B cell (primary cell): Measurements from ENCODE around the gene MS4A1. TPM values are rescaled to one million over a fixed set of nuclear protein-coding genes. Genes with fewer than 3 reads are reported as not detected.
"Not testable (repeated sequence)": the region's sequence is repeated elsewhere in the genome, so short reads cannot be mapped to it uniquely, and the experiment has no call there.

Experiments used
- ATAC-seq: fragments of 200-7000 bp; cut with Tn5 transposase; one replicate; pipeline ENCODE4 v1.10.0; 2021; ENCODE audit warnings: low read depth, mild to moderate bottlenecking, moderate number of reproducible peaks, moderate library complexity
- CTCF ChIA-PET: fragments of 350-600 bp; sonication (Branson Sonifier 250); formaldehyde crosslinking; loops from one replicate; lab custom pipeline; 2021; ENCODE audit warnings: antibody characterized with exemption, inconsistent platforms; lab: Charles Lee
- POLR2A ChIA-PET: fragments of 350-600 bp; sonication (Branson Sonifier 250); formaldehyde crosslinking; loops from one replicate; lab custom pipeline; 2021; ENCODE audit warnings: antibody characterized with exemption; lab: Charles Lee
- DNase-seq: peaks from one replicate; pipeline ENCODE4 v3.0.0; 2013
- H2AFZ ChIP-seq: 2 replicates; pipeline ENCODE4 v1.6.1; 2012; ENCODE audit warnings: mild to moderate bottlenecking, low read depth, low read length; ENCODE audit not compliant: insufficient read depth, poor library complexity, severe bottlenecking
- H3K27ac ChIP-seq, 2 donors: 1 replicate in 1 of 2; 2 replicates in 1 of 2; pipeline ENCODE4 v1.5.1; 2012 to 2013; ENCODE audit warnings: low read length in 2 of 2, mild to moderate bottlenecking in 2 of 2, moderate library complexity in 1 of 2
- H3K27me3 ChIP-seq, 4 experiments: fragments of 200-600 bp in 1 of 4; sonication (generic) in 1 of 4; replicated peaks in 1 of 4; 1 replicate in 2 of 4; 2 replicates in 2 of 4; pipeline versions ENCODE4 v1.6.1 to v1.7.0; 2013 to 2016; ENCODE audit warnings: low read length in 3 of 4, mild to moderate bottlenecking in 2 of 4, mixed read lengths in 1 of 4, moderate library complexity in 1 of 4; ENCODE audit not compliant: insufficient read depth in 4 of 4, control insufficient read depth in 3 of 4; ENCODE audit errors: control extremely low read depth in 1 of 4
- H3K36me3 ChIP-seq, 2 experiments: replicated peaks in 1 of 2; 1 replicate in 1 of 2; 2 replicates in 1 of 2; pipeline versions ENCODE4 v1.6.1 to v1.7.1; 2013; ENCODE audit warnings: low read length in 1 of 2; ENCODE audit not compliant: insufficient read depth in 2 of 2, control insufficient read depth in 1 of 2; ENCODE audit errors: control extremely low read depth in 1 of 2, extremely low read depth in 1 of 2
- H3K4me1 ChIP-seq, 2 donors: fragments of 200-600 bp in 1 of 2; sonication (generic) in 1 of 2; 1 replicate in 1 of 2; 2 replicates in 1 of 2; pipeline versions ENCODE4 v1.5.1 to v1.6.1; 2013 to 2017; ENCODE audit warnings: low read length in 2 of 2; ENCODE audit not compliant: control insufficient read depth in 2 of 2, insufficient read depth in 2 of 2
- H3K4me2 ChIP-seq: replicated peaks from 2 replicates; pipeline ENCODE3; 2012; ENCODE audit warnings: mild to moderate bottlenecking, low read depth, low read length; ENCODE audit not compliant: poor library complexity, severe bottlenecking
- H3K4me3 ChIP-seq, 5 experiments: fragments of 200-600 bp in 1 of 5; sonication (generic) in 1 of 5; 1 replicate in 3 of 5; 2 replicates in 2 of 5; pipeline versions ENCODE4 v1.5.1 to v1.7.0; 2011 to 2016; ENCODE audit warnings: low read length in 4 of 5, mild to moderate bottlenecking in 4 of 5, low read depth in 2 of 5, control low read depth in 1 of 5, moderate library complexity in 1 of 5; ENCODE audit not compliant: insufficient read depth in 1 of 5; ENCODE audit errors: control extremely low read depth in 1 of 5, extremely low read depth in 1 of 5
- H3K79me2 ChIP-seq: fragments of 200-600 bp; sonication (generic); one replicate; pipeline ENCODE4 v1.6.0; 2016; ENCODE audit warnings: low read length; ENCODE audit not compliant: control insufficient read depth, insufficient read depth
- H3K9ac ChIP-seq: fragments of 200-600 bp; sonication (generic); 2 replicates; pipeline ENCODE4 v1.6.1; 2017; ENCODE audit warnings: mild to moderate bottlenecking, low read length, moderate library complexity
- H3K9me3 ChIP-seq, 3 donors: one replicate each; pipeline versions ENCODE4 v1.6.1 to v1.7.1; 2013; ENCODE audit warnings: low read length in 2 of 3; ENCODE audit not compliant: control insufficient read depth in 2 of 3, insufficient read depth in 1 of 3; ENCODE audit errors: control extremely low read depth in 1 of 3
- H4K20me1 ChIP-seq: 2 replicates; pipeline ENCODE4 v1.6.0; 2012; ENCODE audit warnings: mild to moderate bottlenecking, low read length; ENCODE audit not compliant: insufficient read depth, control insufficient read depth, poor library complexity, severe bottlenecking
- H3K27ac Mint-ChIP-seq: one replicate; pipeline ENCODE4 v1.8.0; 2021; ENCODE audit warnings: mixed read lengths
- H3K27me3 Mint-ChIP-seq: one replicate; pipeline ENCODE4 v1.8.0; 2021; ENCODE audit warnings: mixed read lengths
- H3K4me1 Mint-ChIP-seq: one replicate; pipeline ENCODE4 v1.8.0; 2021; ENCODE audit warnings: mixed read lengths
- H3K4me3 Mint-ChIP-seq: one replicate; pipeline ENCODE4 v1.8.0; 2021; ENCODE audit warnings: mixed read lengths
- H3K9me3 Mint-ChIP-seq: one replicate; pipeline ENCODE4 v1.8.0; 2022; ENCODE audit warnings: mixed read lengths; ENCODE audit not compliant: insufficient read depth
- CTCF ChIP-seq: fragments of 200-600 bp; IDR thresholded peaks from one replicate; pipeline ENCODE4 v1.8.0; 2022; ENCODE audit warnings: antibody characterized with exemption, mild to moderate bottlenecking
- EZH2 ChIP-seq: IDR thresholded peaks from 2 replicates; pipeline ENCODE4 v1.6.1; 2012; ENCODE audit warnings: borderline replicate concordance, low read depth, mild to moderate bottlenecking, moderate library complexity, low read length; ENCODE audit not compliant: insufficient read depth, poor library complexity, severe bottlenecking
- WGBS: methylation state at CpG from one replicate; pipeline ENCODE4 v1.1.5; 2013; ENCODE audit warnings: missing lambda C conversion rate; ENCODE audit not compliant: insufficient coverage; 5-methylcytosine and 5-hydroxymethylcytosine counted together
- intact Hi-C: fragments of 100-400 bp; cut with micrococcal nuclease; formaldehyde crosslinking; loops from one replicate; pipeline ENCODE4 v1.10.0; 2022
- polyA plus RNA-seq: library from polyadenylated mRNA; depleted of rRNA; stranded (reverse); fragments of >200 nt; gene quantifications from 2 replicates; pipeline ENCODE4 v1.2.3, GENCODE V29; 2012
- total RNA-seq, 2 donors: library from RNA; stranded (reverse); fragments of 120-200 nt in 1 of 2; gene quantifications; 1 replicate in 1 of 2; 2 replicates in 1 of 2; pipeline versions ENCODE4 v1.2.3 to v1.2.4, GENCODE V29; 2013 to 2022

The MS4A1 gene
- total and polyA plus RNA-seq, 2 donors (not counting 1 experiment from before 2014, with no cell fraction given), result 1,202 to 5,160 TPM

DNA sequence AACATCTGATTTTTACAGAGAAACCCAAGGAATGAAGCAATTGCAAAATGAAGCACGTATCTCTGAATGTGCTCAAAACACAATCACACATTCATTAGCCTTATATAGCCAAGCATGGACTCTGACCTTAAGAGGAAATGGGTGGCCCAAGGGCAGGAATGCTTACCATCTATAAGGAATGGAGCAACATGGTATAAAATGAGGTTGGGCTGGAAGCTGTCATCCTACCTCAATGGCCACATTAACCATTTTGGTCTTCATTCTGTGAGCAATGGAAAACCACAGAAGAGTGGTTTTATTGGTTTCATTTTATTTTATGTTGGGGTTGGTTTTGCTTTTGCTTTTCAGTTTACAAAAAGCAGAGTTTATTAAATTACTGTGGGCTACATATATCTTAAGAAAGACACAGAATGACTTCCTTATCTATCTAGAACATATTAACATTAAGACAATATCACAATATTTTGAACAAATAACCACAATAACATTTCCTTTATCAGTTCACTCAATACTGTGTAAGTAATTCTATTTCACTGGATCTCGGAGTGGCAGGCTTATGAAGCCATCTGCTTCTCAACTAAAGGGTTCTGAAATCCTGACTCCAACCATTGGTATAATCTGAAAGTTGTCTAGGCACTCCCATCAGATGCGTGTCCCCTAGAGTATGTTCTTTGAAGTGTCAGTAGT is 48.7 kb downstream of the MS4A1 start:
- Mint-ChIP-seq H3K27ac (no peak overlapping the region), H3K4me1 (peaks cover 5% of the 10 kb centered on the region), H3K9me3 (no peaks in the 10 kb centered on the region), H3K27me3 (peaks cover 11% of the 10 kb centered on the region), H3K4me3 (no peak overlapping the region)
- ChIA-PET CTCF (interaction anchor here (0.9 to 3.1 kb wide), 3 partner anchors 114 to 141 kb away, joined by 3 to 11 read pairs (median 3); no protein-coding TSS in a partner anchor), POLR2A (no interaction called here)
- H3K9ac ChIP-seq, result no peak overlapping the region
- no CpG with 5 or more reads among the region's 3 CpGs for WGBS
- H3K27me3 ChIP-seq, result no peaks in the 10 kb centered on the region
- intact Hi-C loops, result no loop called here
- H3K4me2 ChIP-seq, result no peak overlapping the region
- H4K20me1 ChIP-seq, result no peaks in the 10 kb centered on the region
- H3K9me3 ChIP-seq, result no peaks in the 10 kb centered on the region
- no peaks in the 10 kb centered on the region for H3K36me3 ChIP-seq
- H3K4me1 ChIP-seq, result peaks cover 4 to 10% of the 10 kb centered on the region in 2 donors
- no peaks in the 10 kb centered on the region for H3K79me2 ChIP-seq
- TF ChIP-seq EZH2, result no peak
- TF ChIP-seq CTCF, result no peak
- H3K4me3 ChIP-seq, result no peak overlapping the region
- DNase-seq (no peak), ATAC-seq (no peak)
- no peak overlapping the region for H2AFZ ChIP-seq
- H3K27ac ChIP-seq, result no peak overlapping the region

DNA sequence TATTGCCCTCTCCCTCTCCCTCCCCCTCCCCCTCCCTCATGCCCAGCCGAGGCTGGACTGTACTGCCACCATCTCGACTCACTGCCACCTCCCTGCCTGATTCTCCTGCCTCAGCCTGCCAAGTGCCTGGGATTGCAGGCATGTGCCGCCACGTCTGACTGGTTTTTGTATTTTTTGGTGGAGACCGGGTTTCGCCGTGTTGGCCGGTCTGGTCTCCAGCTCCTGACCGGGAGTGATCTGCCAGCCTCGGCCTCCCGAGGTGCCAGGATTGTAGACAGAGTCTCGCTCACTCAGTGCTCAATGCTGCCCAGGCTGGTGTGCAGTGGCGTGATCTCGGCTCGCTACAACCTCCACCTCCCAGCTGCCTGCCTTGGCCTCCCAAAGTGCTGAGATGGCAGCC is 54.0 kb downstream of the MS4A1 start:
- intact Hi-C loops, result not testable (repeated sequence)

GRCh38 chr11:60510209-60510608 is 54.6 kb downstream of the MS4A1 start:
- Mint-ChIP-seq H3K27me3 (peaks cover 11% of the 10 kb centered on the region), H3K4me1 (peaks cover 11% of the 10 kb centered on the region)
- H3K9me3 Mint-ChIP-seq, intact Hi-C loops, H3K36me3 ChIP-seq, H3K79me2 ChIP-seq, H2AFZ ChIP-seq, POLR2A ChIA-PET, H3K27ac ChIP-seq, H3K4me2 ChIP-seq, H3K4me3 Mint-ChIP-seq, H3K9ac ChIP-seq, H4K20me1 ChIP-seq, DNase-seq, H3K27ac Mint-ChIP-seq, CTCF ChIA-PET, H3K9me3 ChIP-seq, ATAC-seq, H3K27me3 ChIP-seq, H3K4me3 ChIP-seq: not testable (repeated sequence)
- H3K4me1 ChIP-seq, result peaks cover 8 to 12% of the 10 kb centered on the region in 2 donors
- 96% methylated on average over 17 of the region's 28 CpGs for WGBS

More for the DNA sequence above, 54.0 kb downstream of the MS4A1 start:
- H3K9ac ChIP-seq, DNase-seq, H3K27ac ChIP-seq, H3K27ac Mint-ChIP-seq, H3K4me3 Mint-ChIP-seq, H3K36me3 ChIP-seq, H2AFZ ChIP-seq, POLR2A ChIA-PET, H3K9me3 ChIP-seq, H3K79me2 ChIP-seq, H3K4me3 ChIP-seq, H3K4me2 ChIP-seq, H3K9me3 Mint-ChIP-seq, H4K20me1 ChIP-seq, ATAC-seq, H3K27me3 ChIP-seq: not testable (repeated sequence)
- WGBS, result 87% methylated on average over 9 of the region's 15 CpGs
- peaks cover 11% of the 10 kb centered on the region for H3K27me3 Mint-ChIP-seq
- CTCF ChIA-PET, result interaction anchor here (0.8 to 1.0 kb wide), 2 partner anchors 10 to 167 kb away, joined by 3 read pairs; no protein-coding TSS in a partner anchor
- H3K4me1 Mint-ChIP-seq, result peaks cover 11% of the 10 kb centered on the region
- peaks cover 8 to 12% of the 10 kb centered on the region in 2 donors for H3K4me1 ChIP-seq
